Panc1 (cell line): ENCODE measurements around the gene MYOZ2. TPM values are rescaled to one million over a fixed set of nuclear protein-coding genes. Genes with fewer than 3 reads are reported as not detected.

Experiments
- ATAC-seq: fragments of 200-7000 bp; cut with Tn5 transposase; 2 replicates; pipeline ENCODE4 v1.9.1; 2020; ENCODE audit warnings: mild to moderate bottlenecking, moderate library complexity
- BruUV-seq: library from RNA; stranded (reverse); fragments of 400-500 nt; replicated peaks from 2 replicates; lab custom pipeline; 2021; lab: Mats Ljungman, UMichigan
- CTCF ChIA-PET: fragments of 300-600 bp; sonication (Branson Sonifier 250); formaldehyde crosslinking; loops from one replicate; lab custom pipeline; 2022; ENCODE audit warnings: antibody characterized with exemption; lab: Charles Lee
- POLR2A ChIA-PET: fragments of 300-600 bp; sonication (Branson Sonifier 250); formaldehyde crosslinking; loops from one replicate; lab custom pipeline; 2022; ENCODE audit warnings: antibody characterized with exemption; lab: Charles Lee
- DNase-seq: peaks from one replicate; pipeline ENCODE4 v3.0.0-alpha.2; 2010; ENCODE audit warnings: low read depth, low spot score
- H3K27ac ChIP-seq: 2 replicates; pipeline ENCODE4 v1.5.1; 2011; ENCODE audit warnings: mild to moderate bottlenecking, low read length, inconsistent platforms
- H3K27me3 ChIP-seq: fragments of 200-500 bp; sonication (Bioruptor generic); 2 replicates; pipeline ENCODE4 v1.6.0; 2014; ENCODE audit warnings: low read length, inconsistent platforms; ENCODE audit not compliant: control insufficient read depth, insufficient read depth
- H3K36me3 ChIP-seq: fragments of 200-500 bp; sonication (Bioruptor generic); 2 replicates; pipeline ENCODE4 v1.5.1; 2014; ENCODE audit warnings: inconsistent platforms, mild to moderate bottlenecking, low read length, moderate library complexity; ENCODE audit not compliant: control insufficient read depth, insufficient read depth
- H3K4me1 ChIP-seq: 2 replicates; pipeline ENCODE4 v1.5.1; 2011; ENCODE audit warnings: inconsistent platforms, mild to moderate bottlenecking, low read length, moderate library complexity; ENCODE audit not compliant: control insufficient read depth, insufficient read depth
- H3K4me3 ChIP-seq, 2 experiments: 2 replicates each; pipeline ENCODE4 v1.5.1; 2011 to 2012; ENCODE audit warnings: low read depth in 2 of 2, low read length in 2 of 2, mild to moderate bottlenecking in 2 of 2, inconsistent platforms in 1 of 2, moderate library complexity in 1 of 2
- H3K9me3 ChIP-seq: fragments of 200-500 bp; sonication (Bioruptor generic); 2 replicates; pipeline ENCODE4 v1.5.1; 2014; ENCODE audit warnings: low read depth, mild to moderate bottlenecking, inconsistent platforms, low read length, moderate library complexity; ENCODE audit not compliant: control insufficient read depth, insufficient read depth
- POLR2AphosphoS5 ChIP-seq: IDR thresholded peaks from 2 replicates; pipeline ENCODE4 v1.6.1; 2012; ENCODE audit warnings: mild to moderate bottlenecking, low read depth, low read length, moderate library complexity
- REST ChIP-seq, 2 experiments: IDR thresholded peaks; 2 replicates each; pipeline ENCODE4 v1.6.1; 2011 to 2012; ENCODE audit warnings: low read depth in 2 of 2, control low read depth in 1 of 2, low read length in 1 of 2, mild to moderate bottlenecking in 1 of 2, moderate library complexity in 1 of 2; ENCODE audit not compliant: insufficient read depth in 1 of 2
- SIN3A ChIP-seq: IDR thresholded peaks from 2 replicates; pipeline ENCODE4 v1.6.1; 2012; ENCODE audit warnings: low read depth, mild to moderate bottlenecking, low read length, moderate library complexity, borderline replicate concordance; ENCODE audit not compliant: insufficient read depth
- TCF7L2 ChIP-seq: IDR thresholded peaks from 2 replicates; pipeline ENCODE4 v1.6.1; 2011; ENCODE audit warnings: mild to moderate bottlenecking, low read depth, low read length, inconsistent platforms
- in situ Hi-C: cut with HindIII; loops from 2 replicates; pipeline ENCODE4 v1.10.0; 2016; ENCODE audit warnings: low sequenced_read_pairs, low pct_unique_long_range_greater_than_20kb
- intact Hi-C: fragments of 100-400 bp; cut with micrococcal nuclease; formaldehyde crosslinking; loops from one replicate; pipeline ENCODE4 v1.10.0; 2022; ENCODE audit not compliant: unreplicated experiment
- total RNA-seq: library from RNA; stranded (reverse); gene quantifications from one replicate; pipeline ENCODE4 v1.2.1, GENCODE V29; 2021; ENCODE audit not compliant: unreplicated experiment
- TF ChIP-seq, protein P1 (sequence below): fragments of 450-650 bp; IDR thresholded peaks from 2 replicates; pipeline ENCODE4 v1.5.1; 2017; ENCODE audit warnings: mild to moderate bottlenecking

MYOZ2 gene
- total RNA-seq, 1 experiment from 2014 or later = not detected

GRCh38 chr4:119190354-119190753 lies 54.7 kb downstream of the MYOZ2 start:
- no TSS peak for BruUV-seq

GRCh38 chr4:119191505-119191904 lies 55.9 kb downstream of the MYOZ2 start:
- Histone ChIP-seq H3K4me3 (no peak overlapping the region), H3K4me1 (no peaks in the 10 kb centered on the region), H3K36me3 (no peaks in the 10 kb centered on the region), H3K27ac (no peak overlapping the region), H3K27me3 (no peaks in the 10 kb centered on the region), H3K9me3 (no peaks in the 10 kb centered on the region)
- no peak for ATAC-seq
- intact Hi-C loops = no loop called here
- TF ChIP-seq SIN3A = no peak
- TF ChIP-seq POLR2AphosphoS5 = no peak
- TF ChIP-seq, protein P1, sequence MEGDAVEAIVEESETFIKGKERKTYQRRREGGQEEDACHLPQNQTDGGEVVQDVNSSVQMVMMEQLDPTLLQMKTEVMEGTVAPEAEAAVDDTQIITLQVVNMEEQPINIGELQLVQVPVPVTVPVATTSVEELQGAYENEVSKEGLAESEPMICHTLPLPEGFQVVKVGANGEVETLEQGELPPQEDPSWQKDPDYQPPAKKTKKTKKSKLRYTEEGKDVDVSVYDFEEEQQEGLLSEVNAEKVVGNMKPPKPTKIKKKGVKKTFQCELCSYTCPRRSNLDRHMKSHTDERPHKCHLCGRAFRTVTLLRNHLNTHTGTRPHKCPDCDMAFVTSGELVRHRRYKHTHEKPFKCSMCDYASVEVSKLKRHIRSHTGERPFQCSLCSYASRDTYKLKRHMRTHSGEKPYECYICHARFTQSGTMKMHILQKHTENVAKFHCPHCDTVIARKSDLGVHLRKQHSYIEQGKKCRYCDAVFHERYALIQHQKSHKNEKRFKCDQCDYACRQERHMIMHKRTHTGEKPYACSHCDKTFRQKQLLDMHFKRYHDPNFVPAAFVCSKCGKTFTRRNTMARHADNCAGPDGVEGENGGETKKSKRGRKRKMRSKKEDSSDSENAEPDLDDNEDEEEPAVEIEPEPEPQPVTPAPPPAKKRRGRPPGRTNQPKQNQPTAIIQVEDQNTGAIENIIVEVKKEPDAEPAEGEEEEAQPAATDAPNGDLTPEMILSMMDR = no peak
- no peak for TF ChIP-seq REST (IDR thresholded peaks at IDR 0.05; ENCODE audit: insufficient read depth in 1 of 2, low read depth in 2 of 2, low read length in 1 of 2)
- no peak for TF ChIP-seq TCF7L2
- CTCF ChIA-PET = no interaction called here
- in situ Hi-C loops = no loop called here
- no peak for DNase-seq
- POLR2A ChIA-PET = no interaction called here
- no TSS peak for BruUV-seq

More at GRCh38 chr4:119190354-119190753, 54.7 kb downstream of the MYOZ2 start:
- CTCF ChIA-PET = no interaction called here
- H3K36me3 ChIP-seq = no peaks in the 10 kb centered on the region
- H3K4me3 ChIP-seq = no peak overlapping the region
- POLR2A ChIA-PET = no interaction called here
- intact Hi-C loops = no loop called here
- no peak overlapping the region for H3K27ac ChIP-seq
- TF ChIP-seq SIN3A = no peak
- TF ChIP-seq REST (IDR thresholded peaks at IDR 0.05; ENCODE audit: insufficient read depth in 1 of 2, low read depth in 2 of 2, low read length in 1 of 2) = no peak
- TF ChIP-seq TCF7L2 = no peak
- TF ChIP-seq, protein P1 = no peak
- no peak for TF ChIP-seq POLR2AphosphoS5
- ATAC-seq = no peak
- in situ Hi-C loops = no loop called here
- H3K27me3 ChIP-seq = no peaks in the 10 kb centered on the region
- H3K9me3 ChIP-seq = no peaks in the 10 kb centered on the region
- DNase-seq = no peak
- H3K4me1 ChIP-seq = no peaks in the 10 kb centered on the region
